Testis (tissue), 3 donors: ENCODE data around the gene CDH23. TPM values are rescaled to one million over a fixed set of nuclear protein-coding genes. Genes with fewer than 3 reads are reported as not detected.

ENCODE experiments used
- DNase-seq: peaks from one replicate; pipeline ENCODE4 v3.0.0-alpha.2; 2019
- H3K27ac ChIP-seq, 2 donors: fragments of 200-600 bp; sonication (generic); one replicate each; pipeline ENCODE4 v1.5.1; 2019
- H3K27me3 ChIP-seq: fragments of 200-600 bp; sonication (generic); one replicate; pipeline ENCODE4 v1.5.1; 2019
- H3K36me3 ChIP-seq: fragments of 200-600 bp; sonication (generic); one replicate; pipeline ENCODE4 v1.5.1; 2017; ENCODE audit warnings: low read depth; ENCODE audit errors: missing control alignments
- H3K4me1 ChIP-seq: fragments of 200-600 bp; sonication (generic); one replicate; pipeline ENCODE4 v1.5.1; 2019
- H3K4me3 ChIP-seq, 2 donors: fragments of 200-600 bp; sonication (generic); one replicate each; pipeline ENCODE4 v1.5.1; 2017 to 2019
- H3K9me3 ChIP-seq: fragments of 200-600 bp; sonication (generic); one replicate; pipeline ENCODE4 v1.5.1; 2017
- CTCF ChIP-seq, 3 experiments: fragments of 450-650 bp in 2 of 3; fragments of 200-600 bp in 1 of 3; sonication (generic) in 1 of 3; IDR thresholded peaks; one replicate each; pipeline ENCODE4 v1.5.1; 2016 to 2019; ENCODE audit warnings: antibody characterized with exemption in 3 of 3, mild to moderate bottlenecking in 2 of 3, moderate library complexity in 1 of 3
- POLR2A ChIP-seq: fragments of 450-650 bp; IDR thresholded peaks from one replicate; pipeline ENCODE4 v1.6.1; 2017; ENCODE audit warnings: antibody characterized with exemption, mild to moderate bottlenecking, moderate library complexity
- WGBS, 2 donors: methylation state at CpG; one replicate each; pipeline ENCODE4 v1.1.5; 2018; 5-methylcytosine and 5-hydroxymethylcytosine counted together
- intact Hi-C: fragments of 100-400 bp; cut with DNase I; formaldehyde crosslinking; loops from one replicate; pipeline ENCODE4 v1.15.1; 2023; ENCODE audit warnings: low total_unique reads
- polyA plus RNA-seq: library from polyadenylated mRNA; stranded (reverse); fragments of 350-450 nt; fragmentation: Illumina TruSeq; extraction: RNeasy Lipid Tissue Mini Kit (QIAGEN cat#74804); gene quantifications from one replicate; pipeline ENCODE4 v1.2.3, GENCODE V29; 2014; ENCODE audit warnings: low read depth, low replicate concordance; ENCODE audit not compliant: insufficient read depth
- total RNA-seq, 2 donors: library from RNA; depleted of rRNA; stranded (reverse); fragments of >200 nt; gene quantifications; one replicate each; pipeline ENCODE4 v1.2.3, GENCODE V29; 2016

The CDH23 gene
- total and polyA plus RNA-seq, 3 donors from 2014 or later = 29.8 to 125 (median 81.7) TPM

- TF ChIP-seq CTCF (IDR thresholded peaks at IDR 0.05) (no peak), POLR2A (no peak)
- DNase-seq = no peak
- H3K36me3 ChIP-seq = no peaks in the 10 kb centered on the region
- no peaks in the 10 kb centered on the region for H3K27me3 ChIP-seq
- H3K9me3 ChIP-seq = no peaks in the 10 kb centered on the region
- H3K27ac ChIP-seq = no peak overlapping the region
- WGBS, 2 donors = 80 to 85% methylated on average over 2 of the region's 2 CpGs
- intact Hi-C loops = loop anchor here (10.0 kb wide), 1 partner anchor 62 kb away; the partner anchor contains the start of gene C10orf105
- no peak overlapping the region for H3K4me3 ChIP-seq
- H3K4me1 ChIP-seq = peaks cover 17% of the 10 kb centered on the region
Observed at GRCh38 chr10:71776481-71776925, 379.8 kb downstream of the CDH23 start.

GRCh38 chr10:71777213-71777985 lies 380.7 kb downstream of the CDH23 start:
- no peaks in the 10 kb centered on the region for H3K9me3 ChIP-seq
- no peaks in the 10 kb centered on the region for H3K27me3 ChIP-seq
- intact Hi-C loops = loop anchor here (10.0 kb wide), 1 partner anchor 63 kb away; the partner anchor contains the start of gene C10orf105
- TF ChIP-seq CTCF (IDR thresholded peaks at IDR 0.05) (no peak), POLR2A (no peak)
- H3K27ac ChIP-seq = no peak overlapping the region
- no peaks in the 10 kb centered on the region for H3K36me3 ChIP-seq
- 90 to 96% methylated on average over 15 to 17 of the region's 17 CpGs for WGBS, 2 donors
- H3K4me1 ChIP-seq = peaks cover 8% of the 10 kb centered on the region
- H3K4me3 ChIP-seq = no peak overlapping the region
- no peak for DNase-seq

- H3K36me3 ChIP-seq = no peaks in the 10 kb centered on the region
- no peak for DNase-seq
- H3K4me3 ChIP-seq = no peak overlapping the region
- no peaks in the 10 kb centered on the region for H3K4me1 ChIP-seq
- WGBS, 2 donors = 79 to 90% methylated on average over 9 to 11 of the region's 11 CpGs
- intact Hi-C loops = loop anchor here (10.0 kb wide), 1 partner anchor 63 kb away; the partner anchor contains the start of gene C10orf105
- TF ChIP-seq POLR2A = no peak
- no peak for TF ChIP-seq CTCF (IDR thresholded peaks at IDR 0.05)
- no peak overlapping the region for H3K27ac ChIP-seq
- H3K9me3 ChIP-seq = no peaks in the 10 kb centered on the region
- H3K27me3 ChIP-seq = no peaks in the 10 kb centered on the region
Observed at GRCh38 chr10:71778071-71778825, 381.5 kb downstream of the CDH23 start.

- intact Hi-C loops = loop anchor here (10.0 kb wide), 1 partner anchor 65 kb away; the partner anchor contains the start of gene C10orf105
- WGBS, 2 donors = 94 to 100% methylated on average over 6 of the region's 6 CpGs
- H3K4me3 ChIP-seq = no peak overlapping the region
Observed at GRCh38 chr10:71779641-71780040, 382.9 kb downstream of the CDH23 start.

More at GRCh38 chr10:71779641-71780040, 382.9 kb downstream of the CDH23 start:
- TF ChIP-seq CTCF (IDR thresholded peaks at IDR 0.05) (no peak), POLR2A (no peak)
- no peak for DNase-seq
- no peaks in the 10 kb centered on the region for H3K36me3 ChIP-seq
- H3K27ac ChIP-seq = no peak overlapping the region
- no peaks in the 10 kb centered on the region for H3K27me3 ChIP-seq
- H3K9me3 ChIP-seq = no peaks in the 10 kb centered on the region
- H3K4me1 ChIP-seq = no peaks in the 10 kb centered on the region
